Neural cell (in vitro differentiated cells): ENCODE measurements around the gene CPEB2.

ENCODE experiments used
- CTCF ChIP-seq: fragments of 450-650 bp; IDR thresholded peaks from 2 replicates; pipeline ENCODE4 v1.5.1; 2014; ENCODE audit warnings: antibody characterized with exemption, mild to moderate bottlenecking, moderate library complexity; ENCODE audit not compliant: poor library complexity, severe bottlenecking
- EP300 ChIP-seq: fragments of 450-650 bp; conservative IDR thresholded peaks from 2 replicates; pipeline ENCODE4 v1.6.1; 2014; ENCODE audit warnings: antibody characterized with exemption, mild to moderate bottlenecking, moderate library complexity; ENCODE audit not compliant: poor library complexity, severe bottlenecking
- EZH2 ChIP-seq: fragments of 200-600, 300-800 bp; shearing (Covaris generic), sonication (generic); IDR thresholded peaks from 2 replicates; pipeline ENCODE4 v1.6.1; 2014; ENCODE audit warnings: antibody characterized with exemption, low read length, borderline replicate concordance, mild to moderate bottlenecking; ENCODE audit not compliant: insufficient read depth, poor library complexity, severe bottlenecking
- MXI1 ChIP-seq: fragments of 450-650 bp; conservative IDR thresholded peaks from 2 replicates; pipeline ENCODE4 v1.6.1; 2014; ENCODE audit warnings: antibody characterized with exemption, mild to moderate bottlenecking; ENCODE audit not compliant: poor library complexity, severe bottlenecking
- POLR2AphosphoS5 ChIP-seq: IDR thresholded peaks from 2 replicates; pipeline ENCODE4 v1.6.1; 2012
- RAD21 ChIP-seq: fragments of 450-650 bp; conservative IDR thresholded peaks from 2 replicates; pipeline ENCODE4 v1.6.1; 2014; ENCODE audit warnings: antibody characterized with exemption, mild to moderate bottlenecking, moderate library complexity
- SMC3 ChIP-seq: fragments of 450-650 bp; conservative IDR thresholded peaks from 2 replicates; pipeline ENCODE4 v1.6.1; 2014; ENCODE audit warnings: antibody characterized with exemption, mild to moderate bottlenecking, moderate library complexity; ENCODE audit not compliant: poor library complexity
- TAF1 ChIP-seq: IDR thresholded peaks from 2 replicates; pipeline ENCODE4 v1.6.1; 2012; ENCODE audit warnings: low read depth
- TF ChIP-seq, protein P1 (sequence below): IDR thresholded peaks from 2 replicates; pipeline ENCODE4 v1.6.1; 2012; ENCODE audit warnings: borderline replicate concordance

DNA sequence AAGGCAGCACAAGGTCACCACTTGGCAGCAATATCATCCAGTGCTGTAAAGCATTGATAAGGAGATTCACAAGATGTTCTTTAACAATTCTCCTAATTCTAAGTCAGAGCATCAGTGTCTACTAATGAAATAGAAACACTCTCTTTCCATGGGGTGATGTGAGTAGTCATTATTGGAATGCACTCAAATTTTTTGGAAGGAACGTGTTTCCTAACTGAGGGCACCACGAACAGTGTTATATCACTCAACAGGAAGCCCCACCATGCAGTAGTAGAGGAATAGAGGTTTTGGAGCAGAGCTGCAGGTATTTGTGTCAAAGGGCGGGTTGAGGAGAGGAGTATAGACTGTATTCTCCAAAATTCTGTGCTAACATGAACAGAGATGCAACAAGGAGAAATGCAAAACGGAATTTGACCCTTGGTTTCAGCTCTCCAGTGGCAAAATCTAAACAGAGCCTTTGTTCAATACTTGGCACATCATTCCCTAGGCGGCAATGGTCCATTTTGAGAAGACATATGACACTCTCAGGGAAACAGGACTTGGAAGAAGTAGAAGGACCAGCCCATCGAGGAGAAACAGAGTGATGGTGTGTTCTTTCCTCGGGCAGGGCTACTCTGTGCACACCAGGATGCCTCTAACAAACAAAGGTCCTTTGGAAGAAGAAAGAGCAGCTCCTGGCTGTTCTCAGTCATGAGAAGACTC, 98.9 kb downstream of the CPEB2 start:
- TF ChIP-seq CTCF (no peak), POLR2AphosphoS5 (no peak), EZH2 (no peak), SMC3 (no peak), EP300 (no peak), RAD21 (no peak), TAF1 (no peak), MXI1 (no peak)
- TF ChIP-seq, protein P1, sequence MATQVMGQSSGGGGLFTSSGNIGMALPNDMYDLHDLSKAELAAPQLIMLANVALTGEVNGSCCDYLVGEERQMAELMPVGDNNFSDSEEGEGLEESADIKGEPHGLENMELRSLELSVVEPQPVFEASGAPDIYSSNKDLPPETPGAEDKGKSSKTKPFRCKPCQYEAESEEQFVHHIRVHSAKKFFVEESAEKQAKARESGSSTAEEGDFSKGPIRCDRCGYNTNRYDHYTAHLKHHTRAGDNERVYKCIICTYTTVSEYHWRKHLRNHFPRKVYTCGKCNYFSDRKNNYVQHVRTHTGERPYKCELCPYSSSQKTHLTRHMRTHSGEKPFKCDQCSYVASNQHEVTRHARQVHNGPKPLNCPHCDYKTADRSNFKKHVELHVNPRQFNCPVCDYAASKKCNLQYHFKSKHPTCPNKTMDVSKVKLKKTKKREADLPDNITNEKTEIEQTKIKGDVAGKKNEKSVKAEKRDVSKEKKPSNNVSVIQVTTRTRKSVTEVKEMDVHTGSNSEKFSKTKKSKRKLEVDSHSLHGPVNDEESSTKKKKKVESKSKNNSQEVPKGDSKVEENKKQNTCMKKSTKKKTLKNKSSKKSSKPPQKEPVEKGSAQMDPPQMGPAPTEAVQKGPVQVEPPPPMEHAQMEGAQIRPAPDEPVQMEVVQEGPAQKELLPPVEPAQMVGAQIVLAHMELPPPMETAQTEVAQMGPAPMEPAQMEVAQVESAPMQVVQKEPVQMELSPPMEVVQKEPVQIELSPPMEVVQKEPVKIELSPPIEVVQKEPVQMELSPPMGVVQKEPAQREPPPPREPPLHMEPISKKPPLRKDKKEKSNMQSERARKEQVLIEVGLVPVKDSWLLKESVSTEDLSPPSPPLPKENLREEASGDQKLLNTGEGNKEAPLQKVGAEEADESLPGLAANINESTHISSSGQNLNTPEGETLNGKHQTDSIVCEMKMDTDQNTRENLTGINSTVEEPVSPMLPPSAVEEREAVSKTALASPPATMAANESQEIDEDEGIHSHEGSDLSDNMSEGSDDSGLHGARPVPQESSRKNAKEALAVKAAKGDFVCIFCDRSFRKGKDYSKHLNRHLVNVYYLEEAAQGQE, result no peak
